Activated naive CD4-positive, alpha-beta T cell treated with anti-CD3 and anti-CD28 coated beads, Interleukin-2, amount 10 ng/mL, durations not matched to agents 7 days and 5 days (primary cell): Measurements from ENCODE around the gene DPP6.
A peak's percentile ranks its signal among the peaks of the same experiment; 100 is the strongest.
"Not testable (repeated sequence)": the region's sequence is repeated elsewhere in the genome, so short reads cannot be mapped to it uniquely, and the experiment has no call there.

Experiments
- CTCF ChIA-PET: fragments of 350-600 bp; sonication (Branson Sonifier 250); formaldehyde crosslinking; loops from one replicate; lab custom pipeline; 2021; ENCODE audit warnings: antibody characterized with exemption; lab: Charles Lee
- DNase-seq: peaks from one replicate; pipeline ENCODE4 v3.0.0-alpha.2; 2020
- H3K27ac Mint-ChIP-seq: one replicate; pipeline ENCODE4 v1.8.0; 2021; ENCODE audit warnings: mild to moderate bottlenecking, moderate library complexity, mixed read lengths
- H3K27me3 Mint-ChIP-seq: one replicate; pipeline ENCODE4 v1.8.0; 2021; ENCODE audit warnings: mild to moderate bottlenecking, mixed read lengths
- H3K36me3 Mint-ChIP-seq: one replicate; pipeline ENCODE4 v1.8.0; 2021; ENCODE audit warnings: mixed read lengths
- H3K4me1 Mint-ChIP-seq: one replicate; pipeline ENCODE4 v1.8.0; 2021; ENCODE audit warnings: mixed read lengths
- H3K4me3 Mint-ChIP-seq: one replicate; pipeline ENCODE4 v1.8.0; 2021; ENCODE audit warnings: mild to moderate bottlenecking, moderate library complexity, mixed read lengths
- H3K9me3 Mint-ChIP-seq: one replicate; pipeline ENCODE4 v1.8.0; 2021; ENCODE audit warnings: mixed read lengths

DPP6 gene

DNA sequence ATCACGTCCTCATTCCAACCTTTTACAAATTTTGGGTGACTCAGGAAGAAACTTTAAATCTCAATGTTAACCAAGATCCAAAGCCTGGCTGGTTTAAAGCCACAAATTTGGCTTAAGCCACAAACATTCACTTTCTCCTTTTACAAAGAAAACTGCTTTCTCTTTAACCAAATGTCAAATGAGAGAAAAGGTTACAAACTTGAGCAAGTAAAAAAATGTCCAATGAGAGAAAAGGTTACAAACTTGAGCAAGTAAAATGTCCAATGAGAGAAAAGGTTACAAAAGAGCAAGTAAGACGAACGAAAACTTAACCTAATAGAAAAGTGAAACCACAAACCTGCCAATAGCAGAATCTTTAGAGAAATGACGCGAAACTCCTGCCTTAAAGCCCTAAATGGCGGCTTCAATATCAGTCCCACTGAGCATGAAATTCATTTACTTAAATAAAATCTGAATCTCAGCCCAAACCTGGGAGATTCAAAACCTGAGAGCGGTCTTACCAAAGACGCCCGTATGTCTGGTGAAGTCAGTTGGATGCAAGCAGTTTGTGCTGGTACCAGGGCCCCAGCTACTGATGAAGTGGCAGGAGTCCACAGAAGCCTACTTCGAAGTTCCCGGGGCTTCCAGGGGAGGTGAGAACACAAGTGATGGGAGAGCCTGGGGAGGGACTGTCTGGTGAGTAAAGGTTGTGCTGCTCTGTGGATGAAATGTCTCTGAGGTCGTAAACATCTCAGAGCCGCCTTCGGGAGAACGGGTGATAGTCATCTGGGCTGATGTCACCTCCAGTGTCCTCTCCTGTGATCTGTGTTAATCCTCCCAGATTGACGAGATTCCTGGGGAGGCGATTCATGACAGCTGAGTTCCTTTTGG lies 876.2 kb downstream of the DPP6 start:
- H3K27me3 Mint-ChIP-seq = peaks cover 8% of the 10 kb centered on the region
- H3K4me3 Mint-ChIP-seq = peak overlapping the region; percentile 90
- peaks cover 6% of the 10 kb centered on the region for H3K36me3 Mint-ChIP-seq
- H3K4me1 Mint-ChIP-seq = peaks cover 22% of the 10 kb centered on the region
- DNase-seq = peak; percentile 54
- CTCF ChIA-PET = interaction anchor here (1.0 to 3.4 kb wide), 26 partner anchors 9 to 773 kb away, joined by 3 to 46 read pairs (median 4); partner anchors contain the start of genes PAXIP1 and RBM33
- peak overlapping the region; percentile 97 for H3K27ac Mint-ChIP-seq
- H3K9me3 Mint-ChIP-seq = peaks cover 5% of the 10 kb centered on the region

DNA sequence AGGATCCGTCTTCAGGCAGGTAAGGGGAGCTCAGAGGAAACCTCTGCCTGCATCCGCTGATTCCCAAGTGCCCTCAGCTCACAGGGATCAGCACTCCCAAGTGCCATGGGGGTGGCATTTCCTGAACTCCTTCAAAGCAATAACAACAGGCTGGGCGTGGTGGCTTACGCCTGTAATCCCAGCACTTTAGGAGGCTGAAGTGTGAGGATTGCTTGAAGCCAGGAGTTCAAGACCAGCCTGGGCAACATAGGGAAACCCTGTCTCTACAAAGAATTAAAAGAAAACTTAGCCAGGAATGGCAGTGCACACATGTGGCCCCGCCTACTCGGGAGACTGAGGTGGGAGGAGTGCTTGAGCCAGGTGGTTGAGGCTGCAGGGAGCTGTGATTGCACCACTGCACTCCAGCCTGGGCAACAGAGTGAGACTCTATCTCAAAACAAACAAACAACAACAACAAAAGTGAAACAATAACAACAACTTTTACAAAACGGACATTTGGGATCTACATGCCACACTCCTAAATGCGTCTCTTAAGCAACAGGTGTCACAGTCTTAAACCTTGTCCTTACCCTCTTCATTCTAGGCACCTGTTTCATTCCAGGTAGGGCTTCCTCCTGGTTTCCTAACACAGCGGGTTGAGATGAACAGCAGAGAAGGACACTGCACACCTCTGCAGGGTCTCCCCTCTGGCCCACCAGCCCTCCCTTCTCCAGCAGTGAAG lies 877.0 kb downstream of the DPP6 start:
- peaks cover 22% of the 10 kb centered on the region for H3K4me1 Mint-ChIP-seq
- peaks cover 8% of the 10 kb centered on the region for H3K27me3 Mint-ChIP-seq
- H3K27ac Mint-ChIP-seq = peak overlapping the region; percentile 97
- CTCF ChIA-PET = interaction anchor here (1.4 to 3.4 kb wide), 4 partner anchors 23 to 715 kb away, joined by 3 to 46 read pairs (median 28); partner anchors contain the start of gene RBM33
- no peak for DNase-seq
- H3K4me3 Mint-ChIP-seq = peak overlapping the region; percentile 90
- H3K9me3 Mint-ChIP-seq = peaks cover 13% of the 10 kb centered on the region
- H3K36me3 Mint-ChIP-seq = peaks cover 11% of the 10 kb centered on the region

DNA sequence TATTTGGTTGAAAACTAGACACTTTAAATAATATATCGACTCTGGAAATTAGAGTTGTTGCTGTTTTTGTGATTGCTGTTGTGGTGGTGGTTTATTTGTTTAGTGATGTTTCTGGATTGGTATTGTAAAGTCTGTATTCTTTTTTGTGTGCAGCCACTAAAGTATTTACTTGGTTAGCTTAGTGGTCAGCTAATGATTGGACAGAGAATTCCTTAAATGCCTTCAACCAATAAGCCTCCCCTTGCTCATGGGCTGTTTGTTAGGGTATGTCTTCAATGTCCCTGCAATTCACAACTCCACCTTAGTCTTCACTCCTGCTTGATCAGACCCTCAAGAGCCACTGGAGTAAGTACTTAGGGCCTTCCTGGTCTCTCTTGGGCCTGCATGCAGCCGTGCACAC lies 879.7 kb downstream of the DPP6 start:
- peaks cover 32% of the 10 kb centered on the region for H3K9me3 Mint-ChIP-seq
- H3K4me1 Mint-ChIP-seq = peaks cover 22% of the 10 kb centered on the region
- no peak for DNase-seq
- CTCF ChIA-PET = interaction anchor here (1.9 kb wide), 1 partner anchor 19 kb away, joined by 4 read pairs; no protein-coding TSS in a partner anchor
- H3K27me3 Mint-ChIP-seq = peaks cover 4% of the 10 kb centered on the region
- no peak overlapping the region for H3K4me3 Mint-ChIP-seq
- peaks cover 18% of the 10 kb centered on the region for H3K36me3 Mint-ChIP-seq
- no peak overlapping the region for H3K27ac Mint-ChIP-seq

DNA sequence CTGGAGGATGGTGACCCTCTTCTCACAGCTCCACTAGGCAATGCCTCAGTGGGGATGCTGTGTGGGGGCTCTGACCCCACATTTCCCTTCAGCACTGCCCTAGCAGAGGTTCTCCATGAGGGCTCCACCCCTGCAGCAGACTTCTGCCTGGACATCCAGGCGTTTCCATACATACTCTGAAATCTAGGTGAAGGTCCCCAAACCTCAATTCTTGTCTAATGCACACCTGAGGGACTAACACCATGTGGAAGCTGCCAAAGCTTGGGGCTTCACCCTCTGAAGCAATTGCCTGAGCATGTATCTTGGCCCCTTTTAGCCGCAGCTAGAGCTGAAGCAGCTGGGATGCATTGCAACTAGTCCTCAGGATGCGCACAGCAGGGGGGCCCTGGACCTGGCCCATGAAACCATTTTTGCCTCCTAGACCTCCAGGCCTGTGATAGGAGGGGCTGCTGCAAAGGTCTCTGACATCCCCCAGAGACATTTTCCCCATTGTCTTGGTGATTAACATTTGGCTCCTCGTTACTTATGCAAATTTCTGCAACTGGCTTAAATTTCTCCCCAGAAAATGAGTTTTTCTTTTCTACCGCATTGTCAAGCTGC lies 882.3 kb downstream of the DPP6 start:
- peaks cover 32% of the 10 kb centered on the region for H3K9me3 Mint-ChIP-seq
- H3K4me1 Mint-ChIP-seq, CTCF ChIA-PET, H3K27me3 Mint-ChIP-seq, H3K4me3 Mint-ChIP-seq, H3K27ac Mint-ChIP-seq, DNase-seq: not testable (repeated sequence)
- H3K36me3 Mint-ChIP-seq = peaks cover 18% of the 10 kb centered on the region

DNA sequence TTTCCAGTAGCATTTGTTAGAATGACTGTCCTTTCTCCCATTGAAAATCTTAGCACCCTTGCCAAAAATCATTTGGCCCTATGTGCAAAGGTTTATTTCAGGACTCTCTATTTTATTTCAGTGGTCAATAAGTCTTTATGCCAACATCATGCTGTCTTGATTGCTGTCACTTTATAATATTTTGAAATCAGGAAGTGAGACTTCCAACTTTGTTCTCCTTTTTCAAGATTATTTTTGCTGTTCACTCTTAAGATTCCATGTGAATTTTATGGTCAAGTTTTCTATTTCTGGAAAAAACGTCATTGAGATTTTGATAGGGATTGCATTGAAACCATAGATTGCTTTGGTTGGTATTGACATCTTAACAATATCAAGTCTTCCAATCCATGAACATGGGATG lies 885.6 kb downstream of the DPP6 start:
- Mint-ChIP-seq H3K9me3 (peaks cover 32% of the 10 kb centered on the region), H3K27ac (no peak overlapping the region), H3K4me3 (no peak overlapping the region), H3K36me3 (peaks cover 21% of the 10 kb centered on the region), H3K27me3 (no peaks in the 10 kb centered on the region), H3K4me1 (no peaks in the 10 kb centered on the region)
- no peak for DNase-seq
- CTCF ChIA-PET = interaction anchor here (1.5 kb wide), 1 partner anchor 10 kb away, joined by 4 read pairs; no protein-coding TSS in a partner anchor

DNA sequence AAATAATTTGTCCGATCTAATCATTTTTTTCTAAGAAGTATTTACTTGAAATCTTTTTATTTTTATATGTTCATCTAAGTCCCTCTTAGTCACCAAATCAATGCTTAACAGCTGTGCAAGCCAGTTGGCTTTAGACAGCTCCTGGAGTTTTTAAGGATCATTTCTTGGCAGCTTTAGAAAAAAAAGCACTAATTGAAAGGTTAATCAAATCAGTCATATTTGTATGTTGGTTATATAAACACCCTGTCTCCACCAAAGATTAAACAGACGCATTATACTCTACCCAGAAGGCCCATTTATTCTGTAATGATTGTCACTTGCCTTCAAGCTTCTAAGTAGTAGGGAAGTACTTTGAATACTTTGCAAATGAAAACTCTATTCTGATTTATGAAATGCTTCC lies 890.5 kb downstream of the DPP6 start:
- Mint-ChIP-seq H3K27me3 (no peaks in the 10 kb centered on the region), H3K36me3 (peaks cover 29% of the 10 kb centered on the region), H3K4me3 (no peak overlapping the region), H3K9me3 (no peaks in the 10 kb centered on the region), H3K4me1 (no peaks in the 10 kb centered on the region), H3K27ac (no peak overlapping the region)
- CTCF ChIA-PET = interaction anchor here (1.0 to 4.9 kb wide), 4 partner anchors 9 to 29 kb away, joined by 3 to 18 read pairs (median 8); no protein-coding TSS in a partner anchor
- no peak for DNase-seq
